ENCODE data around the gene TNNI3.

- TF ChIP-seq CTCF (IDR thresholded peaks at IDR 0.05) (no peak), REST (IDR thresholded peaks at IDR 0.05; ENCODE audit: insufficient read depth in 1 of 2, low read depth in 2 of 2, low read length in 1 of 2) (no peak), POLR2AphosphoS5 (IDR thresholded peaks at IDR 0.05; ENCODE audit: low read depth, low read length) (peak; percentile 82)
These were observed 31.9 kb upstream of the TNNI3 start for GRCh38 chr19:55189403-55189835.

Measured in Panc1 (cell line).